GM18520 (cell line): Measurements from ENCODE around the gene GPX2.
"Not testable (repeated sequence)": the region's sequence is repeated elsewhere in the genome, so short reads cannot be mapped to it uniquely, and the experiment has no call there.

ENCODE experiments used
- ATAC-seq: cut with Tn5 transposase; IDR thresholded peaks from one replicate; pipeline ENCODE4 v1.9.1; 2021; ENCODE audit not compliant: unreplicated experiment

The GPX2 gene

GRCh38 chr14:64915029-64915424, 27.5 kb downstream of the GPX2 start:
- ATAC-seq = no peak

- peak; percentile 94 for ATAC-seq
Measured at GRCh38 chr14:64914237-64915028, 28.1 kb downstream of the GPX2 start, which contains the start of gene CHURC1. Gene CHURC1 (plus strand): TSS chr14:64914455. CDS start chr14:64914496, 41 bp downstream.

GRCh38 chr14:64913477-64913876, 29.1 kb downstream of the GPX2 start:
- not testable (repeated sequence) for ATAC-seq

GRCh38 chr14:64912261-64912660, 30.3 kb downstream of the GPX2 start:
- no peak for ATAC-seq

- no peak for ATAC-seq
Measured at GRCh38 chr14:64910847-64911495, 31.6 kb downstream of the GPX2 start.

GRCh38 chr14:64906022-64906421, 36.5 kb downstream of the GPX2 start:
- no peak for ATAC-seq

GRCh38 chr14:64899958-64900357, 42.6 kb downstream of the GPX2 start:
- ATAC-seq = no peak

- ATAC-seq = no peak
Measured at GRCh38 chr14:64891839-64892375, 50.6 kb downstream of the GPX2 start.

- ATAC-seq = no peak
Measured at GRCh38 chr14:64891173-64891838, 51.2 kb downstream of the GPX2 start.

GRCh38 chr14:64889352-64889751, 53.2 kb downstream of the GPX2 start:
- no peak for ATAC-seq
